OCI-LY1 (cell line): ENCODE measurements around the gene EPHB2.

ENCODE experiments used
- H2AFZ ChIP-seq: fragments of 200-600 bp; sonication (generic), shearing (Covaris generic); 2 replicates; pipeline ENCODE4 v1.6.0; 2014; ENCODE audit warnings: antibody characterized with exemption, mild to moderate bottlenecking, low read length
- H3F3A ChIP-seq: fragments of 200-600 bp; sonication (generic), shearing (Covaris generic); 2 replicates; pipeline ENCODE4 v1.6.0; 2014; ENCODE audit warnings: mild to moderate bottlenecking, antibody characterized with exemption, low read length, moderate library complexity; ENCODE audit not compliant: insufficient read depth
- H3K27ac ChIP-seq: fragments of 200-600 bp; sonication (generic); 2 replicates; pipeline ENCODE4 v1.5.1; 2014; ENCODE audit warnings: low read length, mixed run types, mild to moderate bottlenecking, low read depth; ENCODE audit not compliant: poor library complexity, severe bottlenecking
- H3K27me3 ChIP-seq: fragments of 200-600 bp; sonication (generic); 2 replicates; pipeline ENCODE4 v1.6.0; 2014; ENCODE audit warnings: antibody characterized with exemption, mild to moderate bottlenecking, low read length, moderate library complexity; ENCODE audit not compliant: insufficient read depth
- H3K36me3 ChIP-seq: fragments of 200-600 bp; sonication (generic); 2 replicates; pipeline ENCODE4 v1.6.1; 2014; ENCODE audit warnings: mild to moderate bottlenecking, antibody characterized with exemption, low read length, moderate library complexity, mixed read lengths; ENCODE audit not compliant: insufficient read depth
- H3K4me1 ChIP-seq: fragments of 200-600 bp; sonication (generic); 2 replicates; pipeline ENCODE4 v1.5.1; 2014; ENCODE audit warnings: mild to moderate bottlenecking, low read length, moderate library complexity; ENCODE audit not compliant: insufficient read depth, severe bottlenecking
- H3K4me2 ChIP-seq: fragments of 200-600 bp; sonication (generic), shearing (Covaris generic); 2 replicates; pipeline ENCODE4 v1.6.1; 2014; ENCODE audit warnings: low read length
- H3K4me3 ChIP-seq: fragments of 200-600 bp; sonication (generic); 2 replicates; pipeline ENCODE4 v1.5.1; 2014; ENCODE audit warnings: low read length, low read depth, mild to moderate bottlenecking, mixed read lengths; ENCODE audit not compliant: poor library complexity, severe bottlenecking
- H3K79me2 ChIP-seq: fragments of 200-600 bp; shearing (Covaris generic); 2 replicates; pipeline ENCODE4 v1.6.1; 2016; ENCODE audit warnings: mixed run types, low read length, mixed read lengths; ENCODE audit not compliant: insufficient read depth
- H3K9ac ChIP-seq: fragments of 200-600 bp; sonication (generic), shearing (Covaris generic); 2 replicates; pipeline ENCODE4 v1.6.1; 2014; ENCODE audit warnings: mild to moderate bottlenecking, low read length, mixed read lengths
- H3K9me2 ChIP-seq: fragments of 200-600 bp; sonication (generic), shearing (Covaris generic); 2 replicates; pipeline ENCODE4 v1.6.1; 2014; ENCODE audit warnings: low read depth, mild to moderate bottlenecking, low read length, mixed read lengths
- H3K9me3 ChIP-seq: fragments of 200-600 bp; shearing (Covaris generic); 2 replicates; pipeline ENCODE4 v1.6.1; 2014; ENCODE audit warnings: low read length, mixed read lengths
- H4K20me1 ChIP-seq: fragments of 200-600 bp; sonication (generic), shearing (Covaris generic); 2 replicates; pipeline ENCODE4 v1.6.0; 2016; ENCODE audit warnings: mild to moderate bottlenecking, low read length; ENCODE audit not compliant: insufficient read depth
- EZH2 ChIP-seq: fragments of 200-600 bp; sonication (generic), shearing (Covaris generic); IDR thresholded peaks from 2 replicates; pipeline ENCODE4 v1.8.0; 2017; ENCODE audit warnings: borderline replicate concordance, mixed run types, mild to moderate bottlenecking, antibody characterized with exemption, low read length, moderate library complexity, mixed read lengths
- TF ChIP-seq, protein P1 (sequence below): fragments of 200-600 bp; sonication (generic), shearing (Covaris generic); IDR thresholded peaks from 2 replicates; pipeline ENCODE4 v1.5.1; 2017; ENCODE audit warnings: mild to moderate bottlenecking, antibody characterized with exemption, low read length, moderate library complexity, mixed read lengths

EPHB2 gene

GRCh38 chr1:22792396-22793160 is 81.9 kb downstream of the EPHB2 start:
- Histone ChIP-seq H3K79me2 (no peaks in the 10 kb centered on the region), H3K4me3 (no peak overlapping the region), H2AFZ (no peak overlapping the region), H3K4me1 (no peaks in the 10 kb centered on the region), H3K4me2 (no peak overlapping the region), H3F3A (no peaks in the 10 kb centered on the region), H4K20me1 (no peaks in the 10 kb centered on the region), H3K27ac (no peak overlapping the region), H3K9ac (no peak overlapping the region), H3K27me3 (no peaks in the 10 kb centered on the region), H3K9me2 (no peaks in the 10 kb centered on the region), H3K36me3 (no peaks in the 10 kb centered on the region), H3K9me3 (no peaks in the 10 kb centered on the region)
- no peak for TF ChIP-seq EZH2
- TF ChIP-seq, protein P1, sequence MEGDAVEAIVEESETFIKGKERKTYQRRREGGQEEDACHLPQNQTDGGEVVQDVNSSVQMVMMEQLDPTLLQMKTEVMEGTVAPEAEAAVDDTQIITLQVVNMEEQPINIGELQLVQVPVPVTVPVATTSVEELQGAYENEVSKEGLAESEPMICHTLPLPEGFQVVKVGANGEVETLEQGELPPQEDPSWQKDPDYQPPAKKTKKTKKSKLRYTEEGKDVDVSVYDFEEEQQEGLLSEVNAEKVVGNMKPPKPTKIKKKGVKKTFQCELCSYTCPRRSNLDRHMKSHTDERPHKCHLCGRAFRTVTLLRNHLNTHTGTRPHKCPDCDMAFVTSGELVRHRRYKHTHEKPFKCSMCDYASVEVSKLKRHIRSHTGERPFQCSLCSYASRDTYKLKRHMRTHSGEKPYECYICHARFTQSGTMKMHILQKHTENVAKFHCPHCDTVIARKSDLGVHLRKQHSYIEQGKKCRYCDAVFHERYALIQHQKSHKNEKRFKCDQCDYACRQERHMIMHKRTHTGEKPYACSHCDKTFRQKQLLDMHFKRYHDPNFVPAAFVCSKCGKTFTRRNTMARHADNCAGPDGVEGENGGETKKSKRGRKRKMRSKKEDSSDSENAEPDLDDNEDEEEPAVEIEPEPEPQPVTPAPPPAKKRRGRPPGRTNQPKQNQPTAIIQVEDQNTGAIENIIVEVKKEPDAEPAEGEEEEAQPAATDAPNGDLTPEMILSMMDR, result no peak

DNA sequence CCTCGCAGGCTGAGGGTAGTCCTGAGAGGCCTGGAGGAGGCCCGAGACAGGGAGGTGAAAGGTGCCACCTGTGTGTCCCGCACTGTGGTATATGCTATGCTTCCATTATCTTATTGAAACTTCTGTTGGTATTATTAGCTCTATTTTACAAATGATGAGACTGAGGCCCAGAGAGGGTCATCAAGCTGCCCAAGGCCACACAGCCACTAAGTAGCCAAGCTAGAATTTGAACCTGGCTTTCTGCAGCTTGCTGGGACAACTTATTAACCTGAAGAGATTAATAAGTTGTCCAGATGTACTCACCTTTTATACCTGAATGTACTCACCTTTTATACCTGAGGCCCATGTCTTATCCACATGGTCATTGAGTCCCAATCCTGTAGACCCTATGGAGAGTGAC is 83.0 kb downstream of the EPHB2 start:
- Histone ChIP-seq H3K9me3 (no peaks in the 10 kb centered on the region), H3K79me2 (no peaks in the 10 kb centered on the region), H2AFZ (no peak overlapping the region)

GRCh38 chr1:22794647-22795365 is 84.2 kb downstream of the EPHB2 start:
- Histone ChIP-seq H3K9ac (no peak overlapping the region), H3K27me3 (no peaks in the 10 kb centered on the region), H3K4me3 (no peak overlapping the region), H3K36me3 (no peaks in the 10 kb centered on the region), H3K9me2 (no peaks in the 10 kb centered on the region), H3K79me2 (no peaks in the 10 kb centered on the region), H2AFZ (no peak overlapping the region), H3K4me1 (no peaks in the 10 kb centered on the region), H4K20me1 (no peaks in the 10 kb centered on the region), H3K4me2 (no peak overlapping the region), H3K27ac (no peak overlapping the region), H3F3A (no peaks in the 10 kb centered on the region), H3K9me3 (no peaks in the 10 kb centered on the region)
- no peak for TF ChIP-seq EZH2
- TF ChIP-seq, protein P1, result no peak

More for the DNA sequence above, 83.0 kb downstream of the EPHB2 start:
- H3K4me2 ChIP-seq, result no peak overlapping the region
- H3F3A ChIP-seq, result no peaks in the 10 kb centered on the region
- no peaks in the 10 kb centered on the region for H3K27me3 ChIP-seq
- no peaks in the 10 kb centered on the region for H3K9me2 ChIP-seq
- H4K20me1 ChIP-seq, result no peaks in the 10 kb centered on the region
- H3K27ac ChIP-seq, result no peak overlapping the region
- no peaks in the 10 kb centered on the region for H3K36me3 ChIP-seq
- H3K9ac ChIP-seq, result no peak overlapping the region
- TF ChIP-seq EZH2, result no peak
- TF ChIP-seq, protein P1, result no peak
- no peak overlapping the region for H3K4me3 ChIP-seq
- H3K4me1 ChIP-seq, result no peaks in the 10 kb centered on the region
